Neural cell (in vitro differentiated cells): ENCODE measurements around the gene HRAS. TPM values are rescaled to one million over a fixed set of nuclear protein-coding genes. Genes with fewer than 3 reads are reported as not detected.

Experiments
- H2AFZ ChIP-seq: fragments of 200-600, 300-800 bp; sonication (generic), shearing (Covaris generic); 2 replicates; pipeline ENCODE4 v1.6.0; 2014; ENCODE audit warnings: low read depth, mild to moderate bottlenecking, antibody characterized with exemption, low read length, moderate library complexity
- H3F3A ChIP-seq: fragments of 200-600 bp; shearing (Covaris generic); 2 replicates; pipeline ENCODE4 v1.6.1; 2016; ENCODE audit warnings: mild to moderate bottlenecking, moderate library complexity, mixed read lengths, antibody characterized with exemption, low read length; ENCODE audit not compliant: insufficient read depth, poor library complexity, severe bottlenecking
- H3K27ac ChIP-seq: fragments of 200-600, 300-800 bp; sonication (generic), shearing (Covaris generic); 2 replicates; pipeline ENCODE4 v1.5.1; 2014; ENCODE audit warnings: mild to moderate bottlenecking, low read length, moderate library complexity
- H3K27me3 ChIP-seq: fragments of 300-800, 200-600 bp; sonication (generic), shearing (Covaris generic); 2 replicates; pipeline ENCODE4 v1.6.0; 2014; ENCODE audit warnings: mild to moderate bottlenecking, low read depth, low read length, moderate library complexity; ENCODE audit not compliant: insufficient read depth
- H3K36me3 ChIP-seq: fragments of 300-800, 200-600 bp; sonication (generic), shearing (Covaris generic); 2 replicates; pipeline ENCODE4 v1.5.1; 2014; ENCODE audit warnings: mild to moderate bottlenecking, antibody characterized with exemption, low read length, moderate library complexity; ENCODE audit not compliant: insufficient read depth
- H3K4me2 ChIP-seq: fragments of 300-800, 200-600 bp; sonication (generic), shearing (Covaris generic); 2 replicates; pipeline ENCODE4 v1.6.0; 2014; ENCODE audit warnings: mild to moderate bottlenecking, low read length
- H3K4me3 ChIP-seq: fragments of 300-800, 200-600 bp; sonication (generic), shearing (Covaris generic); 2 replicates; pipeline ENCODE4 v1.5.1; 2014; ENCODE audit warnings: mild to moderate bottlenecking, low read length, moderate library complexity
- H3K79me2 ChIP-seq: fragments of 200-600 bp; shearing (Covaris generic); replicated peaks from 2 replicates; pipeline ENCODE4 v1.6.0; 2014; ENCODE audit warnings: mild to moderate bottlenecking, low read length, moderate library complexity; ENCODE audit not compliant: insufficient read depth
- H3K9ac ChIP-seq: fragments of 300-800, 200-600 bp; sonication (generic), shearing (Covaris generic); 2 replicates; pipeline ENCODE4 v1.6.1; 2016; ENCODE audit warnings: mild to moderate bottlenecking, low read length, mixed read lengths
- H3K9me2 ChIP-seq: fragments of 200-600 bp; shearing (Covaris generic); 2 replicates; pipeline ENCODE4 v1.6.1; 2016; ENCODE audit warnings: mild to moderate bottlenecking, low read length, mixed read lengths; ENCODE audit not compliant: insufficient read depth
- H3K9me3 ChIP-seq: fragments of 200-600, 300-800 bp; sonication (generic), shearing (Covaris generic); 2 replicates; pipeline ENCODE4 v1.6.1; 2016; ENCODE audit warnings: mild to moderate bottlenecking, mixed run types, low read length, moderate library complexity, mixed read lengths
- H4K20me1 ChIP-seq: fragments of 200-600 bp; shearing (Covaris generic); 2 replicates; pipeline ENCODE4 v1.6.1; 2016; ENCODE audit warnings: mild to moderate bottlenecking, mixed run types; ENCODE audit not compliant: insufficient read depth
- CTCF ChIP-seq: fragments of 450-650 bp; IDR thresholded peaks from 2 replicates; pipeline ENCODE4 v1.5.1; 2014; ENCODE audit warnings: antibody characterized with exemption, mild to moderate bottlenecking, moderate library complexity; ENCODE audit not compliant: poor library complexity, severe bottlenecking
- EP300 ChIP-seq: fragments of 450-650 bp; conservative IDR thresholded peaks from 2 replicates; pipeline ENCODE4 v1.6.1; 2014; ENCODE audit warnings: antibody characterized with exemption, mild to moderate bottlenecking, moderate library complexity; ENCODE audit not compliant: poor library complexity, severe bottlenecking
- EZH2 ChIP-seq: fragments of 200-600, 300-800 bp; shearing (Covaris generic), sonication (generic); IDR thresholded peaks from 2 replicates; pipeline ENCODE4 v1.6.1; 2014; ENCODE audit warnings: antibody characterized with exemption, low read length, borderline replicate concordance, mild to moderate bottlenecking; ENCODE audit not compliant: insufficient read depth, poor library complexity, severe bottlenecking
- MXI1 ChIP-seq: fragments of 450-650 bp; conservative IDR thresholded peaks from 2 replicates; pipeline ENCODE4 v1.6.1; 2014; ENCODE audit warnings: antibody characterized with exemption, mild to moderate bottlenecking; ENCODE audit not compliant: poor library complexity, severe bottlenecking
- POLR2AphosphoS5 ChIP-seq: IDR thresholded peaks from 2 replicates; pipeline ENCODE4 v1.6.1; 2012
- RAD21 ChIP-seq: fragments of 450-650 bp; conservative IDR thresholded peaks from 2 replicates; pipeline ENCODE4 v1.6.1; 2014; ENCODE audit warnings: antibody characterized with exemption, mild to moderate bottlenecking, moderate library complexity
- REST ChIP-seq: IDR thresholded peaks from 2 replicates; pipeline ENCODE4 v1.6.1; 2012; ENCODE audit warnings: borderline replicate concordance
- SMC3 ChIP-seq: fragments of 450-650 bp; conservative IDR thresholded peaks from 2 replicates; pipeline ENCODE4 v1.6.1; 2014; ENCODE audit warnings: antibody characterized with exemption, mild to moderate bottlenecking, moderate library complexity; ENCODE audit not compliant: poor library complexity
- TAF1 ChIP-seq: IDR thresholded peaks from 2 replicates; pipeline ENCODE4 v1.6.1; 2012; ENCODE audit warnings: low read depth
- polyA plus RNA-seq: library from polyadenylated mRNA; depleted of rRNA; stranded (reverse); fragments of >200 nt; gene quantifications from 2 replicates; pipeline ENCODE4 v1.2.3, GENCODE V29; 2014

Gene HRAS
- polyA plus RNA-seq, 1 donor from 2014 or later: 120 TPM

- Histone ChIP-seq H3K9me2 (no peaks in the 10 kb centered on the region), H3K79me2 (no peaks in the 10 kb centered on the region), H3F3A (no peaks in the 10 kb centered on the region), H3K27ac (no peak overlapping the region), H3K4me2 (no peak overlapping the region), H3K4me3 (no peak overlapping the region), H4K20me1 (no peaks in the 10 kb centered on the region), H2AFZ (no peak overlapping the region), H3K36me3 (no peaks in the 10 kb centered on the region), H3K27me3 (peaks cover 41% of the 10 kb centered on the region), H3K9ac (no peak overlapping the region), H3K9me3 (no peaks in the 10 kb centered on the region)
- TF ChIP-seq EZH2 (no peak), POLR2AphosphoS5 (no peak), CTCF (no peak), SMC3 (no peak), REST (no peak), MXI1 (no peak), RAD21 (no peak), TAF1 (no peak), EP300 (no peak)
Measured at GRCh38 chr11:559020-559620, 23.7 kb upstream of the HRAS start.

GRCh38 chr11:558503-558902 is 23.1 kb upstream of the HRAS start:
- Histone ChIP-seq H3F3A (no peaks in the 10 kb centered on the region), H3K27ac (no peak overlapping the region), H3K4me3 (no peak overlapping the region), H3K9ac (no peak overlapping the region), H3K9me2 (no peaks in the 10 kb centered on the region), H3K9me3 (no peaks in the 10 kb centered on the region), H4K20me1 (no peaks in the 10 kb centered on the region), H3K4me2 (no peak overlapping the region), H3K27me3 (peaks cover 41% of the 10 kb centered on the region), H2AFZ (no peak overlapping the region), H3K36me3 (no peaks in the 10 kb centered on the region), H3K79me2 (no peaks in the 10 kb centered on the region)
- TF ChIP-seq MXI1: no peak
- TF ChIP-seq SMC3: no peak
- TF ChIP-seq EP300: no peak
- no peak for TF ChIP-seq TAF1
- TF ChIP-seq REST: no peak
- no peak for TF ChIP-seq POLR2AphosphoS5
- TF ChIP-seq EZH2: no peak
- no peak for TF ChIP-seq CTCF
- TF ChIP-seq RAD21: no peak
